Brain microvascular endothelial cell (primary cell): ENCODE results near the gene RBMX.
"Not testable (repeated sequence)": the region's sequence is repeated elsewhere in the genome, so short reads cannot be mapped to it uniquely, and the experiment has no call there.

ENCODE experiments used
- DNase-seq: peaks from one replicate; pipeline ENCODE4 v3.0.0-alpha.2; 2020
- H3K27ac ChIP-seq: fragments of 250-450 bp; sonication (Bioruptor Pico); 2 replicates; pipeline ENCODE4 v1.5.1; 2020; ENCODE audit warnings: mild to moderate bottlenecking, moderate library complexity
- H3K27me3 ChIP-seq: fragments of 250-450 bp; sonication (Bioruptor Pico); replicated peaks from 2 replicates; pipeline ENCODE4 v1.5.1; 2020; ENCODE audit warnings: mild to moderate bottlenecking
- H3K36me3 ChIP-seq: fragments of 250-450 bp; sonication (Bioruptor Pico); replicated peaks from 2 replicates; pipeline ENCODE4 v1.5.1; 2020; ENCODE audit warnings: mild to moderate bottlenecking
- H3K4me3 ChIP-seq: 2 replicates; pipeline ENCODE4 v1.5.1; 2011; ENCODE audit warnings: low read depth, mild to moderate bottlenecking, control low read depth, low read length, moderate library complexity
- in situ Hi-C: cut with HindIII; loops from 2 replicates; pipeline ENCODE4 v1.10.0; 2017; ENCODE audit warnings: low sequenced_read_pairs, low pct_ligation_motif_present
- TF ChIP-seq, protein P1 (sequence below): IDR thresholded peaks from 2 replicates; pipeline ENCODE4 v1.5.1; 2011; ENCODE audit warnings: low read depth, mild to moderate bottlenecking, moderate library complexity, low read length, control low read depth, inconsistent platforms; ENCODE audit errors: missing control alignments

Gene RBMX

DNA sequence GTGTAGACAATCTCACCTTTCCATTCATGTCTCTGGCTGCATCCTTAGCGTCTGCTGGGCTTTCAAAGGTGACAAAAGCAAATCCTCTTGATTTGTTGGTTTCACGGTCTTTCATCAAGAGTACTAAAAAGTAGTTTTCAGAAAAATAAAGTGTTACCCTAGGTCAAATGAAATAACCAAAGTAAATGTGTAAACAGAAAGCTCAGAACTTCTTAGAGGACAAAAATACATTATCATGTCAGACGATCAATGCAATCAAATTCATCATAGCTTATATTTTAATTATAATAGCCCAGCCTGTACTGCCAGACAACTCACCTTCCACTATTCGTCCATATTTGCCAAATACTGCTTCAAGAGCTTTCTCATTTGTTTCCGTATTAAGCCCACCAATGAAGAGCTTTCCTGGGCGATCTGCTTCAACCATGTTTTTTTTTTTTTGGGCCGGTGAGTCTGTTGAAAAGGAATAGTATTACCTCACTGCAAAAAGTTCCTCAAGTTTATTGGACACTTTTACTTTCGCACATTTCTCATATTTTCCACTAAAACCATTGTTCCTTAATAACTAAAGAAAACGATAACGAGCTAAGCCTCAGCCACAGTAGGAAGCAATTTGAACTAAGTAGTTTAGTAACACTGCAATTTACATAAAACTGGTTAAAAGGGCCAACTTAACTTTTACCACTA lies 1.4 kb downstream of the RBMX start:
- TF ChIP-seq, protein P1, sequence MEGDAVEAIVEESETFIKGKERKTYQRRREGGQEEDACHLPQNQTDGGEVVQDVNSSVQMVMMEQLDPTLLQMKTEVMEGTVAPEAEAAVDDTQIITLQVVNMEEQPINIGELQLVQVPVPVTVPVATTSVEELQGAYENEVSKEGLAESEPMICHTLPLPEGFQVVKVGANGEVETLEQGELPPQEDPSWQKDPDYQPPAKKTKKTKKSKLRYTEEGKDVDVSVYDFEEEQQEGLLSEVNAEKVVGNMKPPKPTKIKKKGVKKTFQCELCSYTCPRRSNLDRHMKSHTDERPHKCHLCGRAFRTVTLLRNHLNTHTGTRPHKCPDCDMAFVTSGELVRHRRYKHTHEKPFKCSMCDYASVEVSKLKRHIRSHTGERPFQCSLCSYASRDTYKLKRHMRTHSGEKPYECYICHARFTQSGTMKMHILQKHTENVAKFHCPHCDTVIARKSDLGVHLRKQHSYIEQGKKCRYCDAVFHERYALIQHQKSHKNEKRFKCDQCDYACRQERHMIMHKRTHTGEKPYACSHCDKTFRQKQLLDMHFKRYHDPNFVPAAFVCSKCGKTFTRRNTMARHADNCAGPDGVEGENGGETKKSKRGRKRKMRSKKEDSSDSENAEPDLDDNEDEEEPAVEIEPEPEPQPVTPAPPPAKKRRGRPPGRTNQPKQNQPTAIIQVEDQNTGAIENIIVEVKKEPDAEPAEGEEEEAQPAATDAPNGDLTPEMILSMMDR = no peak
- in situ Hi-C loops = no loop called here
- Histone ChIP-seq H3K36me3 (peaks cover 22% of the 10 kb centered on the region), H3K4me3 (peak overlapping the region; percentile 89), H3K27ac (peak overlapping the region; percentile 93), H3K27me3 (no peaks in the 10 kb centered on the region)
- DNase-seq = no peak

DNA sequence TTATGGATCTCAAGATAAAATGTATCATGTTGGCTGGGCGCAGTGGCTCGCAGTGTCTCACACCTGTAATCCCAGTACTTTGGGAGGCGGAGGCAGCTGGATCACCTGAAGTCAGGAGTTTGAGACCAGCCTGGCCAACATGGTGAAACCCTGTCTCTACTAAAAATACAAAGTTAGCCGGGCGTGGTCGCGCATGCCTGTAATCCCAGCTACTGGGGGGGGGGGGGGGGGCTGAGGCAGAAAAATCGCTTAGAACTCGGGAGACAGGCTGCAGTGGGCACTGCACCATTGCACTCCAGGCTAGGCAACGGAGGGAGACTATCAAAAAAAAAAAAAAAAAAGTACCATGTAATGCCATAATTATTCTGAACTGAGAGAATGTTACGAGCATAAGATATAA lies 2.1 kb downstream of the RBMX start:
- TF ChIP-seq, protein P1 = no peak
- Histone ChIP-seq H3K27me3 (no peaks in the 10 kb centered on the region), H3K36me3 (peaks cover 22% of the 10 kb centered on the region), H3K4me3 (peak overlapping the region; percentile 89), H3K27ac (no peak overlapping the region)
- in situ Hi-C loops = no loop called here
- no peak for DNase-seq

DNA sequence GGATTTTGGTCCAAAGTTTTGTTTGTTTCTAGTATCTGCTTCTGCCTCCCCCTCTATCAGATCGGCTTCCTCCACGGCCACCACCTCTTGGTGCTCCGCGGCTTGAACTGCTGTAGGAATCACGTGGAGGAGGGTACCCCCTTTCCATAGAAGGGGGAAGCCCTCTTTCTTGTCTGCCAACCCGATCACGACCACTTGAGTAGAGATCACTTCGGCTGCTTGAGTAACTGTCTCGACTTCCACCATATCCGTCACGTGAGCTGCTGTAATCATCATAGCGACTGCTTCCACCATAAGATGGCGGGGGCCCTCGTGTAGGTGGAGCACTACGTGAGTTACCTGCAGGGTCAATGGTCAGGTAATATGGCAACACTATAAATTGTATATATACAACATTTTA lies 6.4 kb downstream of the RBMX start:
- DNase-seq, H3K27ac ChIP-seq, H3K4me3 ChIP-seq, H3K27me3 ChIP-seq, in situ Hi-C loops: not testable (repeated sequence)
- peaks cover 34% of the 10 kb centered on the region for H3K36me3 ChIP-seq

DNA sequence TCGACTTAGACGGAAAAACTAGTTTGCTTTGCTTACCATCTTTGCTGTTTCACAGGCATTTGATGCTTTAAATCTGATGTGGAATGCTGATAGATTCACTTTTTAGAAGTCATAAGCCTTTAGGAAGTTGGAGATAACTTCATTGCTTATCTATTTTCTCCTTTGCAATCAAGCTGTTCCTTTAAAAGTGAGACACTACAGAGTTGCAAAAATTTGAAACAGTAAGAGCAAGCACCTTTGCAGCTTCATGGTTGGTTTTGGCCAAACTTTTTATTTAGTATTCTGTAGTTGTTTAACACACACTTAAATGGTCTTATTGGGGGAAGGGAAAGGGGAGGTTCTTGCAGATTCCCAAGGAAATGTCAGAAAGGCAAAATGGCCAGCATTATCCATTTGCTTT lies 7.3 kb downstream of the RBMX start:
- peaks cover 39% of the 10 kb centered on the region for H3K36me3 ChIP-seq
- H3K27ac ChIP-seq, in situ Hi-C loops: not testable (repeated sequence)

DNA sequence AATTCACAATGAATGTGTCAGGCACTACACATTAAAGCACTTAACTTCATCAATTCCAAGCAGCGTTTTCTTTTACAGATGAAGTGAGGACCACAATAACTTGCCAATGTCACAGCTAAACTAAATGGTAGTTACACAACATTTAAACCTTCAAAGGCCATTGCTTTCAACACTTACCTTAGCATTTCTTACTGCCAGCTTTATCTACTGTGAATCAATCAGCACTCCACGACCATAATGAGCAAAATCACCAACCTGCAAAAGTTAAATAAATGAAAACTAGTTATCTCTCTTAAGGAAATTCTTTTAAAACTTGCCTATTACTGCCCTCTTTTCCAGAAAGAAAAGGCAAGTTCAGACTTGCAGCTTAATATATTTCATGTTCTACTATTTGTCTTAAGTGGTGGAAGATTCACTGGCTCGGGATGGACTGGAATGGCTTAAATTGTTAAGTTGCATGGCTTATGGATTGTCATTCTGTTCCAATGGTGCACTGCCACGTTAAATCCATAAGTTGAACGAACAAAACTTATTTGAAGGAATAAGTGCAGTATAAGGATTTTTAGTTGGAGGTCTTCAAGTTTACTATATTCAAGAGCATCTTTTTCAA lies 8.3 kb downstream of the RBMX start:
- no peak overlapping the region for H3K4me3 ChIP-seq
- H3K27me3 ChIP-seq = no peaks in the 10 kb centered on the region
- no peak for DNase-seq
- in situ Hi-C loops = no loop called here
- H3K27ac ChIP-seq = no peak overlapping the region
- peaks cover 34% of the 10 kb centered on the region for H3K36me3 ChIP-seq
- TF ChIP-seq, protein P1 = no peak

More for the DNA sequence above, 7.3 kb downstream of the RBMX start:
- H3K4me3 ChIP-seq, H3K27me3 ChIP-seq, DNase-seq: not testable (repeated sequence)

- in situ Hi-C loops = no loop called here
- no peak overlapping the region for H3K4me3 ChIP-seq
- DNase-seq = no peak
- peaks cover 30% of the 10 kb centered on the region for H3K36me3 ChIP-seq
- no peak overlapping the region for H3K27ac ChIP-seq
- TF ChIP-seq, protein P1 = no peak
- H3K27me3 ChIP-seq = no peaks in the 10 kb centered on the region
Observed at GRCh38 chrX:136870064-136870463, 10.5 kb downstream of the RBMX start.
